Activated naive CD8-positive, alpha-beta T cell treated with anti-CD3 and anti-CD28 coated beads for 36 hours (primary cell): ENCODE results near the gene HEBP2. TPM values are rescaled to one million over a fixed set of nuclear protein-coding genes. Genes with fewer than 3 reads are reported as not detected.
"Not testable (repeated sequence)": the region's sequence is repeated elsewhere in the genome, so short reads cannot be mapped to it uniquely, and the experiment has no call there.

Source experiments
- DNase-seq: peaks from one replicate; pipeline ENCODE4 v3.0.0; 2021
- H3K27ac Mint-ChIP-seq: one replicate; pipeline ENCODE4 v1.8.0; 2022; ENCODE audit warnings: mild to moderate bottlenecking, moderate library complexity, mixed read lengths
- H3K27me3 Mint-ChIP-seq: one replicate; pipeline ENCODE4 v1.8.0; 2022; ENCODE audit warnings: mild to moderate bottlenecking, mixed read lengths
- H3K36me3 Mint-ChIP-seq: one replicate; pipeline ENCODE4 v1.8.0; 2021; ENCODE audit warnings: mild to moderate bottlenecking, mixed read lengths
- H3K4me1 Mint-ChIP-seq: one replicate; pipeline ENCODE4 v1.8.0; 2021; ENCODE audit warnings: mixed read lengths
- H3K4me3 Mint-ChIP-seq: one replicate; pipeline ENCODE4 v1.8.0; 2022; ENCODE audit warnings: mild to moderate bottlenecking, moderate library complexity, mixed read lengths
- H3K9me3 Mint-ChIP-seq: one replicate; pipeline ENCODE4 v1.8.0; 2022; ENCODE audit warnings: mixed read lengths
- total RNA-seq, 2 experiments: library from RNA; stranded (reverse); gene quantifications; one replicate each; pipeline ENCODE4 v1.2.3, GENCODE V29; 2021

HEBP2 gene
- 10 to 100 TPM; 27.4 to 28.0 TPM for total RNA-seq

GRCh38 chr6:138403801-138404665, at the start of gene HEBP2:
Gene HEBP2 (plus strand): TSS chr6:138404223. CDS start chr6:138404496, 273 bp downstream.
- Mint-ChIP-seq H3K27me3 (no peaks in the 10 kb centered on the region), H3K9me3 (no peaks in the 10 kb centered on the region), H3K4me1 (peaks cover 17% of the 10 kb centered on the region), H3K36me3 (peaks cover 20% of the 10 kb centered on the region), H3K4me3 (peak within 1 kb of the TSS; percentile 83), H3K27ac (peak within 1 kb of the TSS; percentile 84)
- DNase-seq = peak; percentile 91

- Mint-ChIP-seq H3K27ac (no peak overlapping the region), H3K9me3 (no peaks in the 10 kb centered on the region), H3K4me1 (no peaks in the 10 kb centered on the region), H3K36me3 (no peaks in the 10 kb centered on the region), H3K4me3 (no peak overlapping the region), H3K27me3 (peaks cover 3% of the 10 kb centered on the region)
- no peak for DNase-seq
Measured at GRCh38 chr6:138357928-138358327, 46.1 kb upstream of the HEBP2 start.

- H3K27me3 Mint-ChIP-seq = peaks cover 25% of the 10 kb centered on the region
- H3K36me3 Mint-ChIP-seq, H3K27ac Mint-ChIP-seq: not testable (repeated sequence)
Measured at GRCh38 chr6:138368684-138369083, 35.3 kb upstream of the HEBP2 start.

GRCh38 chr6:138370631-138371451, 33.2 kb upstream of the HEBP2 start:
- Mint-ChIP-seq H3K27ac (no peak overlapping the region), H3K9me3 (peaks cover 4% of the 10 kb centered on the region), H3K27me3 (peaks cover 17% of the 10 kb centered on the region), H3K4me1 (no peaks in the 10 kb centered on the region), H3K36me3 (no peaks in the 10 kb centered on the region), H3K4me3 (no peak overlapping the region)
- no peak for DNase-seq

More at GRCh38 chr6:138368684-138369083, 35.3 kb upstream of the HEBP2 start:
- DNase-seq, H3K9me3 Mint-ChIP-seq, H3K4me3 Mint-ChIP-seq, H3K4me1 Mint-ChIP-seq: not testable (repeated sequence)

- no peak overlapping the region for H3K4me3 Mint-ChIP-seq
- DNase-seq = no peak
- H3K36me3 Mint-ChIP-seq = no peaks in the 10 kb centered on the region
- peaks cover 4% of the 10 kb centered on the region for H3K9me3 Mint-ChIP-seq
- no peaks in the 10 kb centered on the region for H3K4me1 Mint-ChIP-seq
- no peak overlapping the region for H3K27ac Mint-ChIP-seq
- peaks cover 14% of the 10 kb centered on the region for H3K27me3 Mint-ChIP-seq
Measured at GRCh38 chr6:138371452-138371711, 32.6 kb upstream of the HEBP2 start.

- H3K9me3 Mint-ChIP-seq = peaks cover 4% of the 10 kb centered on the region
- no peak overlapping the region for H3K4me3 Mint-ChIP-seq
- no peak overlapping the region for H3K27ac Mint-ChIP-seq
- H3K4me1 Mint-ChIP-seq = no peaks in the 10 kb centered on the region
- no peak for DNase-seq
- H3K36me3 Mint-ChIP-seq = no peaks in the 10 kb centered on the region
- peaks cover 13% of the 10 kb centered on the region for H3K27me3 Mint-ChIP-seq
Measured at GRCh38 chr6:138371720-138372119, 32.3 kb upstream of the HEBP2 start.

GRCh38 chr6:138372711-138373463, 31.1 kb upstream of the HEBP2 start:
- Mint-ChIP-seq H3K36me3 (no peaks in the 10 kb centered on the region), H3K4me1 (no peaks in the 10 kb centered on the region), H3K4me3 (no peak overlapping the region), H3K27ac (no peak overlapping the region), H3K9me3 (no peaks in the 10 kb centered on the region), H3K27me3 (peaks cover 5% of the 10 kb centered on the region)
- no peak for DNase-seq

- no peak overlapping the region for H3K27ac Mint-ChIP-seq
- H3K4me3 Mint-ChIP-seq = no peak overlapping the region
- no peaks in the 10 kb centered on the region for H3K4me1 Mint-ChIP-seq
- H3K9me3 Mint-ChIP-seq = no peaks in the 10 kb centered on the region
- H3K36me3 Mint-ChIP-seq = no peaks in the 10 kb centered on the region
- DNase-seq = no peak
- H3K27me3 Mint-ChIP-seq = no peaks in the 10 kb centered on the region
Measured at GRCh38 chr6:138374230-138374629, 29.8 kb upstream of the HEBP2 start.

- Mint-ChIP-seq H3K4me1 (no peaks in the 10 kb centered on the region), H3K4me3 (no peak overlapping the region), H3K27ac (no peak overlapping the region)
Measured at GRCh38 chr6:138374815-138375214, 29.2 kb upstream of the HEBP2 start.

GRCh38 chr6:138377042-138377441, 27.0 kb upstream of the HEBP2 start:
- Mint-ChIP-seq H3K4me1 (no peaks in the 10 kb centered on the region), H3K9me3 (no peaks in the 10 kb centered on the region), H3K27ac (no peak overlapping the region), H3K27me3 (no peaks in the 10 kb centered on the region), H3K36me3 (no peaks in the 10 kb centered on the region), H3K4me3 (no peak overlapping the region)
- no peak for DNase-seq

More at GRCh38 chr6:138374815-138375214, 29.2 kb upstream of the HEBP2 start:
- DNase-seq = no peak
- Mint-ChIP-seq H3K27me3 (no peaks in the 10 kb centered on the region), H3K36me3 (no peaks in the 10 kb centered on the region), H3K9me3 (no peaks in the 10 kb centered on the region)

- no peak within 1 kb of the TSS for H3K27ac Mint-ChIP-seq
- H3K4me3 Mint-ChIP-seq = no peak within 1 kb of the TSS
- no peaks in the 10 kb centered on the region for H3K36me3 Mint-ChIP-seq
- no peaks in the 10 kb centered on the region for H3K9me3 Mint-ChIP-seq
- no peaks in the 10 kb centered on the region for H3K27me3 Mint-ChIP-seq
- no peak for DNase-seq
- H3K4me1 Mint-ChIP-seq = no peaks in the 10 kb centered on the region
Measured at GRCh38 chr6:138377844-138378243, 26.2 kb upstream of the HEBP2 start, which contains the start of gene SMIM28. Gene SMIM28 (plus strand): TSS chr6:138377905. CDS start chr6:138378073, 168 bp downstream.

GRCh38 chr6:138378463-138378862, 25.6 kb upstream of the HEBP2 start:
- no peaks in the 10 kb centered on the region for H3K4me1 Mint-ChIP-seq
- no peak overlapping the region for H3K27ac Mint-ChIP-seq
- H3K4me3 Mint-ChIP-seq = no peak overlapping the region
- no peaks in the 10 kb centered on the region for H3K36me3 Mint-ChIP-seq
- DNase-seq = no peak
- H3K9me3 Mint-ChIP-seq = no peaks in the 10 kb centered on the region
- no peaks in the 10 kb centered on the region for H3K27me3 Mint-ChIP-seq

- Mint-ChIP-seq H3K4me1 (no peaks in the 10 kb centered on the region), H3K9me3 (no peaks in the 10 kb centered on the region), H3K36me3 (no peaks in the 10 kb centered on the region), H3K27ac (no peak overlapping the region), H3K27me3 (no peaks in the 10 kb centered on the region), H3K4me3 (no peak overlapping the region)
- no peak for DNase-seq
Measured at GRCh38 chr6:138382498-138383265, 21.3 kb upstream of the HEBP2 start.

- H3K36me3 Mint-ChIP-seq = no peaks in the 10 kb centered on the region
- H3K27ac Mint-ChIP-seq = no peak overlapping the region
- H3K27me3 Mint-ChIP-seq = peaks cover 2% of the 10 kb centered on the region
- H3K9me3 Mint-ChIP-seq = no peaks in the 10 kb centered on the region
- no peak for DNase-seq
- H3K4me1 Mint-ChIP-seq = no peaks in the 10 kb centered on the region
- H3K4me3 Mint-ChIP-seq = no peak overlapping the region
Measured at GRCh38 chr6:138383776-138384175, 20.2 kb upstream of the HEBP2 start.
